ENCODE measurements around the gene LPP.

GRCh38 chr3:188701485-188701969 lies 547.6 kb downstream of the LPP start:
- no peak for TF ChIP-seq CTCF (IDR thresholded peaks at IDR 0.05; ENCODE audit: insufficient read depth, low read length)
- no peak for TF ChIP-seq POLR2AphosphoS5 (IDR thresholded peaks at IDR 0.05; ENCODE audit: low read depth)
- no peak for TF ChIP-seq GABPA (IDR thresholded peaks at IDR 0.05; ENCODE audit: low read depth)
